ENCODE measurements around the gene ZBTB5.

DNA sequence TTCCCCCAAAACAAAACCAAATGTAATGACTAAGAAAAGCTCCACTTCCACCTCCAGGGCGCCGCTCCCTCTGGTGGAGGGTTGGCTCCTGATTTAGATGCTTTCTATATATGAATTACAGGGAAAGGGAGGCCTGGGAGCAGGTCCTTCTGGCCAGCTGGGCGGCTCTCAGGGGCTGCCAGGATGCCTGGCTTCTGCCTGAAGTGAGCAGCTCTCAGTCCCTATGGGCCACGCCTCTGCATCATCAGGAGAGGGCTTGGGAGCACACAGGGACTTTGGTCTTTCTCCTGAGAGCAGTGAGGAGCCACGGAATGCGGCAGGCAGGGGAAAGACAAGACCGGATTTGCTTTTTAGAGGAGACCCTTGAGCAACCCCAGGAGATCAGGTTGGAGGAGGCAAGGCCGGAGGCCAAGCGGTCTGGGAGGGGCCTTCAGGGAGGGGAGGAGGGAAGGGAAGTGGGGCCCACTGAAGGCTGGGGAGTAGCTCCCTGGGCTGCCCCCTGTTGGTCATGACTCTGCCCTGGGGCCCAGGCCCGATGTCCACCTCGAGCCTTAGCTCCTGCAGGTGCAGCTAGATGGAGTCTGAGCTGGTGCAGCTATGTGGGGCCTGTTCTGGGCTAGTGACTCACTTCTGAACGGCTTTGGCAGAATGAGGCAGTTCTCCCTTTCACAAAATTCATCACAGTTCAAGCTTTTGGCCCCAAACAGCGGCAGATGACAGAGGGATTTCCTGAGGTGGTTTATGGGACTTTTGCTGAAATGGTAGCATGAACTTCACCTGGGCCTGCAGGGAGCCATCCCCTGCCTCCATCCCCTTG is 54.1 kb downstream of the ZBTB5 start:
- TF ChIP-seq, protein P1, sequence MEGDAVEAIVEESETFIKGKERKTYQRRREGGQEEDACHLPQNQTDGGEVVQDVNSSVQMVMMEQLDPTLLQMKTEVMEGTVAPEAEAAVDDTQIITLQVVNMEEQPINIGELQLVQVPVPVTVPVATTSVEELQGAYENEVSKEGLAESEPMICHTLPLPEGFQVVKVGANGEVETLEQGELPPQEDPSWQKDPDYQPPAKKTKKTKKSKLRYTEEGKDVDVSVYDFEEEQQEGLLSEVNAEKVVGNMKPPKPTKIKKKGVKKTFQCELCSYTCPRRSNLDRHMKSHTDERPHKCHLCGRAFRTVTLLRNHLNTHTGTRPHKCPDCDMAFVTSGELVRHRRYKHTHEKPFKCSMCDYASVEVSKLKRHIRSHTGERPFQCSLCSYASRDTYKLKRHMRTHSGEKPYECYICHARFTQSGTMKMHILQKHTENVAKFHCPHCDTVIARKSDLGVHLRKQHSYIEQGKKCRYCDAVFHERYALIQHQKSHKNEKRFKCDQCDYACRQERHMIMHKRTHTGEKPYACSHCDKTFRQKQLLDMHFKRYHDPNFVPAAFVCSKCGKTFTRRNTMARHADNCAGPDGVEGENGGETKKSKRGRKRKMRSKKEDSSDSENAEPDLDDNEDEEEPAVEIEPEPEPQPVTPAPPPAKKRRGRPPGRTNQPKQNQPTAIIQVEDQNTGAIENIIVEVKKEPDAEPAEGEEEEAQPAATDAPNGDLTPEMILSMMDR (IDR thresholded peaks at IDR 0.05; ENCODE audit: insufficient read depth, low read depth, low read length), result peak; percentile 14
- TF ChIP-seq EZH2 (IDR thresholded peaks at IDR 0.05; ENCODE audit: insufficient read depth, low read length), result no peak

Measured in astrocyte (in vitro differentiated cells and primary cell).